T-helper 17 cell (primary cell): ENCODE results near the gene PITPNM3. TPM values are rescaled to one million over a fixed set of nuclear protein-coding genes. Genes with fewer than 3 reads are reported as not detected.
A peak's percentile ranks its signal among the peaks of the same experiment; 100 is the strongest.

Source experiments
- ATAC-seq: fragments of 150-1000 bp; cut with Tn5 transposase; 2 replicates; pipeline ENCODE4 v1.10.0; 2021; ENCODE audit warnings: mild to moderate bottlenecking, moderate library complexity
- DNase-seq, 3 donors: peaks; one replicate each; pipeline versions ENCODE4 v3.0.0 to v3.0.0-alpha.2; 2020 to 2021
- H3K9me3 ChIP-seq: one replicate; pipeline ENCODE4 v1.7.0; 2013; ENCODE audit warnings: low read length, mild to moderate bottlenecking; ENCODE audit not compliant: control insufficient read depth, poor library complexity, severe bottlenecking
- H3K27ac Mint-ChIP-seq: one replicate; pipeline ENCODE4 v1.8.0; 2022; ENCODE audit warnings: mild to moderate bottlenecking, moderate library complexity, mixed read lengths
- H3K27me3 Mint-ChIP-seq: one replicate; pipeline ENCODE4 v1.8.0; 2022; ENCODE audit warnings: mixed read lengths
- H3K36me3 Mint-ChIP-seq: one replicate; pipeline ENCODE4 v1.8.0; 2022; ENCODE audit warnings: low read depth, mixed read lengths
- H3K4me1 Mint-ChIP-seq: one replicate; pipeline ENCODE4 v1.8.0; 2022; ENCODE audit warnings: mild to moderate bottlenecking, mixed read lengths
- H3K4me3 Mint-ChIP-seq: one replicate; pipeline ENCODE4 v1.8.0; 2022; ENCODE audit warnings: mild to moderate bottlenecking, moderate library complexity, mixed read lengths
- total RNA-seq, 4 donors: library from RNA in 2 of 4; stranded (reverse) in 2 of 4; gene quantifications; one replicate each; pipeline ENCODE4 v1.2.3 and lab custom pipeline; 2022 to 2026

PITPNM3 gene
- total RNA-seq, 2 donors from 2014 or later, result 0.31 to 0.52 TPM

GRCh38 chr17:6506679-6507231 is 49.6 kb downstream of the PITPNM3 start:
- H3K27ac Mint-ChIP-seq, result no peak overlapping the region
- H3K27me3 Mint-ChIP-seq, result peaks cover 8% of the 10 kb centered on the region
- H3K9me3 ChIP-seq, result no peaks in the 10 kb centered on the region
- DNase-seq (no peak), ATAC-seq (no peak)
- peaks cover 3% of the 10 kb centered on the region for H3K36me3 Mint-ChIP-seq
- H3K4me1 Mint-ChIP-seq, result peaks cover 5% of the 10 kb centered on the region
- no peak overlapping the region for H3K4me3 Mint-ChIP-seq

- Mint-ChIP-seq H3K27ac (no peak overlapping the region), H3K4me1 (peaks cover 5% of the 10 kb centered on the region), H3K27me3 (peaks cover 8% of the 10 kb centered on the region), H3K36me3 (peaks cover 3% of the 10 kb centered on the region), H3K4me3 (no peak overlapping the region)
- ATAC-seq, result no peak
- DNase-seq, result no peak
- H3K9me3 ChIP-seq, result no peaks in the 10 kb centered on the region
Measured at GRCh38 chr17:6505425-6506142, 50.8 kb downstream of the PITPNM3 start.

DNA sequence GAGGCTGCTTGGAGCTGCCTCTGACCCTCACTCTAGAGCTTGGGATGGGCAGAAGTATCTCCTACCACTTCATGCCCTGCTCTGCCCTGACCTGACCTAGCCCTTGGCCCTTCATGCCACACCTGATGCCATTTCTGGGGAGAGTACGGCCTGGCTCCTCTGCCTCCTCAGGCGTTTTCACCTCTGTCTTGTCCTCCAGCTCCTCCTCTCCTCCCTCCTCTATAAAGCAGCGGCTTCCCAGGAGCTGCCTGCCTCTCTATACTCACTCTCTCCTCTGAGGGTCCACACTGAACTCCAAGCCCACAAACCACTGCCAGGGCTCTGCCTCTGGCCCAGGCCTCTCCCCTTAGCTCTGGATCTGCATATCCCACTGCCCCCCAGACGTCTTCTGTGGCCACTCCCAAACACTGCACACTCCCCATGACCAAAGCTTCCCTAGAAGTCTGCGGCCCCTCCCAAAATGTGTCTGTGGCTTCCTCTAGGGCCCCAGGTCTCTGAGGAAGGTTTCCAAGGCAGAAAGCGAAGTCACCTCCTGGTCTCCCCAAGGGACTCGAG is 52.6 kb downstream of the PITPNM3 start:
- Mint-ChIP-seq H3K4me3 (no peak overlapping the region), H3K27ac (no peak overlapping the region), H3K4me1 (peaks cover 5% of the 10 kb centered on the region), H3K36me3 (peaks cover 3% of the 10 kb centered on the region), H3K27me3 (peaks cover 8% of the 10 kb centered on the region)
- DNase-seq, result no peak
- H3K9me3 ChIP-seq, result no peaks in the 10 kb centered on the region
- no peak for ATAC-seq

- no peaks in the 10 kb centered on the region for H3K9me3 ChIP-seq
- DNase-seq (no peak), ATAC-seq (no peak)
- Mint-ChIP-seq H3K4me3 (no peak overlapping the region), H3K27ac (no peak overlapping the region), H3K4me1 (peaks cover 5% of the 10 kb centered on the region), H3K27me3 (peaks cover 8% of the 10 kb centered on the region), H3K36me3 (peaks cover 3% of the 10 kb centered on the region)
Measured at GRCh38 chr17:6502871-6503509, 53.4 kb downstream of the PITPNM3 start.

- no peak overlapping the region for H3K4me3 Mint-ChIP-seq
- peaks cover 5% of the 10 kb centered on the region for H3K4me1 Mint-ChIP-seq
- peaks cover 3% of the 10 kb centered on the region for H3K36me3 Mint-ChIP-seq
- DNase-seq (no peak), ATAC-seq (no peak)
- peaks cover 9% of the 10 kb centered on the region for H3K27me3 Mint-ChIP-seq
- no peak overlapping the region for H3K27ac Mint-ChIP-seq
- H3K9me3 ChIP-seq, result no peaks in the 10 kb centered on the region
Measured at GRCh38 chr17:6502142-6502541, 54.2 kb downstream of the PITPNM3 start.

GRCh38 chr17:6501359-6501758 is 55.0 kb downstream of the PITPNM3 start:
- DNase-seq, result no peak
- H3K9me3 ChIP-seq, result no peaks in the 10 kb centered on the region
- peaks cover 3% of the 10 kb centered on the region for H3K36me3 Mint-ChIP-seq
- H3K4me3 Mint-ChIP-seq, result no peak overlapping the region
- peaks cover 16% of the 10 kb centered on the region for H3K27me3 Mint-ChIP-seq
- H3K27ac Mint-ChIP-seq, result peak overlapping the region; percentile 32
- peaks cover 11% of the 10 kb centered on the region for H3K4me1 Mint-ChIP-seq
- ATAC-seq, result no peak

DNA sequence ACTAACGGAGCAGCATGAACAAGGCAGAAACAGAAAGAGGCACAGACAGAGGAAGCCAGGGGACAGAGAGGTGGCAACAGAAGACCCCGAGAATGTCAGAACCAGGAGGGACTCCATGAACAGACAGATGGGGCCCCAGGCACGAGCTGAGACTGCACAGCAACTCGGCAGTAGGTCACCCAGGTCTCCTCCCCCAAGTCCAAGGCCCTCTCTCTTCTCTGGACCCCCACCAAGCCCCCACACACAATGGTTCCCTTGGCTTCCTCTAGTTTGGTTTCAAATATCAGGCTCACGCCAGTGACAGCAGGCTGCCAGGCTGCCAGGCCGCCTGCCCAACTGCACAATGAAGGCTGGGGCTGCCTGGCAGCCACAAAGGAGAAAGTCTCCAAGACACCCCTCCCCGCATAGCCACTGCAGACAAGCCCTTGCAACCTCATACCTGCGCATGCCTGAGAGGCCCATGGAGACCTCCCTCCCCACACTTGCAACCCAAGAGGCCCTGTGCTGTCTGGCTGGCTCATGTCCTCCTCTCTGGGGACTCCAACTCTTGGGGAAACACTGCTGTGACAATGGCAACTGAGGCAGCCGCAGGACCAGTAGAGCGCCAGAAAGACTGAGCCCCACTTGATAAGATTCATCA is 57.3 kb downstream of the PITPNM3 start:
- Mint-ChIP-seq H3K4me1 (peaks cover 15% of the 10 kb centered on the region), H3K36me3 (no peaks in the 10 kb centered on the region), H3K27ac (no peak overlapping the region), H3K4me3 (no peak overlapping the region), H3K27me3 (peaks cover 10% of the 10 kb centered on the region)
- ATAC-seq, result no peak
- no peaks in the 10 kb centered on the region for H3K9me3 ChIP-seq
- DNase-seq, result no peak

DNA sequence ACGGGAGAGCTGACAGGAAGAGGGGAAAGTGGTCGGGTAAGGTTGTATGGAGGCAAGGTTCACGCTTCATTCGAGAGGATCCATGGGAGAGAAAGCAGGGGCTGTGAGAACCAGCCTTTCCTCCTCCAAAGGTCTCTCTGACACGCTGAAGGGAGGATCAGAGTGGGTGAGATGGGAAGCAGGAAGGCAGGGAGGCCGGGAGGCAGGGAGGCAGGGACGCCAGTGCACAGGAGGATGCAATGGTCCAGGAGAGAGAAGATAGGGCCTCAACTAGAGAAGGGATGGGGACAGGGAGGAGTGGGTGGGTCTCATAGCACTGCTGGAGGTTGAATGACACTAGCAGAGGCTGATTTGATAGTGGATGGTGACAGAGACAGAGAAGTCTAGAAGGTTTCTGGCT is 58.0 kb downstream of the PITPNM3 start:
- no peak overlapping the region for H3K4me3 Mint-ChIP-seq
- no peaks in the 10 kb centered on the region for H3K9me3 ChIP-seq
- H3K27ac Mint-ChIP-seq, result no peak overlapping the region
- H3K36me3 Mint-ChIP-seq, result no peaks in the 10 kb centered on the region
- peaks cover 15% of the 10 kb centered on the region for H3K4me1 Mint-ChIP-seq
- H3K27me3 Mint-ChIP-seq, result peaks cover 10% of the 10 kb centered on the region
- ATAC-seq (no peak), DNase-seq (no peak)

GRCh38 chr17:6497496-6498221 is 58.7 kb downstream of the PITPNM3 start:
- H3K36me3 Mint-ChIP-seq, result no peaks in the 10 kb centered on the region
- no peak overlapping the region for H3K4me3 Mint-ChIP-seq
- H3K27ac Mint-ChIP-seq, result no peak overlapping the region
- peaks cover 10% of the 10 kb centered on the region for H3K27me3 Mint-ChIP-seq
- peaks cover 15% of the 10 kb centered on the region for H3K4me1 Mint-ChIP-seq
- H3K9me3 ChIP-seq, result no peaks in the 10 kb centered on the region
- no peak for DNase-seq
- ATAC-seq, result no peak

GRCh38 chr17:6496640-6497441 is 59.5 kb downstream of the PITPNM3 start:
- peaks cover 10% of the 10 kb centered on the region for H3K27me3 Mint-ChIP-seq
- no peaks in the 10 kb centered on the region for H3K9me3 ChIP-seq
- H3K36me3 Mint-ChIP-seq, result no peaks in the 10 kb centered on the region
- H3K4me1 Mint-ChIP-seq, result peaks cover 15% of the 10 kb centered on the region
- peak overlapping the region; percentile 83 for H3K4me3 Mint-ChIP-seq
- ATAC-seq (no peak), DNase-seq (no peak)
- peak overlapping the region; percentile 32 for H3K27ac Mint-ChIP-seq

DNA sequence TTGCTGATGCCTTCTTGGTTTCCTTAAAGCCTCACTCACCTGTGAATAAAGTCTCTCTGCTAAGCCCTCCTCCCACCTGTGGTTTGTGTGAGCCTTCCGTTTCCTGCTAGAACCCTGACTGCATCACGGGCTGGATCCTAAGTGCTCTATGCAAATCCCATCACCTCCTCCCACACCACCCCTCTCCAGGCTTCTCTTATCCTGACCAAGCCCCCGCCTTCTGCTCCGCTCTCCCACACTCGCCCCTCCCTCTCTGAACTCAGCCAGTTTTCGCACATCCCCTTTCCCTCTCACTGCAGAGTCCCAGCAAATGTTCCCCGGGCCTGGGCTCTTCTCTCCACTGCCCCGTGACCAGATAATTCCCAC is 60.3 kb downstream of the PITPNM3 start:
- H3K9me3 ChIP-seq, result no peaks in the 10 kb centered on the region
- no peak for ATAC-seq
- H3K4me3 Mint-ChIP-seq, result peak overlapping the region; percentile 83
- no peaks in the 10 kb centered on the region for H3K36me3 Mint-ChIP-seq
- no peak for DNase-seq
- H3K27ac Mint-ChIP-seq, result no peak overlapping the region
- H3K27me3 Mint-ChIP-seq, result peaks cover 10% of the 10 kb centered on the region
- H3K4me1 Mint-ChIP-seq, result peaks cover 15% of the 10 kb centered on the region

- Mint-ChIP-seq H3K4me1 (peaks cover 15% of the 10 kb centered on the region), H3K4me3 (peak overlapping the region; percentile 83), H3K36me3 (no peaks in the 10 kb centered on the region), H3K27ac (no peak overlapping the region), H3K27me3 (peaks cover 10% of the 10 kb centered on the region)
- H3K9me3 ChIP-seq, result no peaks in the 10 kb centered on the region
- ATAC-seq (no peak), DNase-seq (no peak)
Measured at GRCh38 chr17:6495450-6496115, 60.8 kb downstream of the PITPNM3 start.
